SU-DHL-6 (cell line): ENCODE results near the gene CORT.

Experiments used
- H2AFZ ChIP-seq: fragments of 200-600 bp; sonication (generic); 2 replicates; pipeline ENCODE4 v1.6.1; 2014; ENCODE audit warnings: low read depth, mild to moderate bottlenecking, moderate library complexity, mixed read lengths, antibody characterized with exemption, low read length; ENCODE audit not compliant: severe bottlenecking
- H3F3A ChIP-seq: fragments of 200-600 bp; shearing (Covaris generic); 2 replicates; pipeline ENCODE4 v1.6.0; 2016; ENCODE audit warnings: antibody characterized with exemption, mild to moderate bottlenecking; ENCODE audit not compliant: insufficient read depth
- H3K27ac ChIP-seq: fragments of 200-600 bp; sonication (generic); 2 replicates; pipeline ENCODE4 v1.5.1; 2016; ENCODE audit warnings: low read depth, mild to moderate bottlenecking, low read length, moderate library complexity, mixed read lengths
- H3K27me3 ChIP-seq: fragments of 200-600 bp; sonication (generic), shearing (Covaris generic); 2 replicates; pipeline ENCODE4 v1.6.0; 2014; ENCODE audit warnings: mild to moderate bottlenecking, low read length
- H3K36me3 ChIP-seq: fragments of 200-600 bp; sonication (generic); 2 replicates; pipeline ENCODE4 v1.6.1; 2014; ENCODE audit warnings: mild to moderate bottlenecking, low read length, mixed read lengths
- H3K4me2 ChIP-seq: fragments of 300-600, 200-600 bp; shearing (Covaris generic), sonication (generic); 2 replicates; pipeline ENCODE4 v1.6.0; 2014; ENCODE audit warnings: low read length, low read depth, mild to moderate bottlenecking; ENCODE audit not compliant: poor library complexity, severe bottlenecking
- H3K4me3 ChIP-seq: fragments of 200-600 bp; sonication (generic); 2 replicates; pipeline ENCODE4 v1.5.1; 2014; ENCODE audit warnings: antibody characterized with exemption, low read length, mild to moderate bottlenecking, mixed read lengths; ENCODE audit not compliant: insufficient read depth, poor library complexity, severe bottlenecking
- H3K79me2 ChIP-seq: fragments of 200-600 bp; sonication (generic); 2 replicates; pipeline ENCODE4 v1.6.1; 2014; ENCODE audit warnings: mild to moderate bottlenecking, low read length, moderate library complexity; ENCODE audit not compliant: insufficient read depth
- H3K9ac ChIP-seq: fragments of 200-600 bp; sonication (generic); 2 replicates; pipeline ENCODE4 v1.7.0; 2014; ENCODE audit warnings: mild to moderate bottlenecking, low read length
- H3K9me2 ChIP-seq: fragments of 200-600 bp; sonication (generic); replicated peaks from 2 replicates; pipeline ENCODE4 v1.6.1; 2014; ENCODE audit warnings: low read length; ENCODE audit not compliant: insufficient read depth
- H3K9me3 ChIP-seq: fragments of 200-600 bp; sonication (generic); 2 replicates; pipeline ENCODE4 v1.6.1; 2014; ENCODE audit warnings: low read length, mixed read lengths; ENCODE audit not compliant: insufficient read depth
- H4K20me1 ChIP-seq: fragments of 200-600 bp; sonication (generic); 2 replicates; pipeline ENCODE4 v1.6.1; 2014; ENCODE audit warnings: low read depth, mild to moderate bottlenecking, antibody characterized with exemption, low read length, moderate library complexity, mixed read lengths
- CTCF ChIP-seq: fragments of 200-600 bp; sonication (generic); IDR thresholded peaks from one replicate; pipeline ENCODE4 v1.5.1; 2017; ENCODE audit warnings: antibody characterized with exemption, mild to moderate bottlenecking, low read length, moderate library complexity; ENCODE audit not compliant: insufficient read depth, poor library complexity, severe bottlenecking
- EZH2phosphoT487 ChIP-seq: fragments of 200-600 bp; sonication (generic), shearing (Covaris generic); conservative IDR thresholded peaks from 2 replicates; pipeline ENCODE4 v1.6.1; 2018; ENCODE audit warnings: mild to moderate bottlenecking, antibody characterized with exemption, low read length, moderate library complexity, mixed read lengths

CORT gene

GRCh38 chr1:10419351-10419750 is 30.5 kb upstream of the CORT start:
- no peak overlapping the region for H3K27ac ChIP-seq
- no peaks in the 10 kb centered on the region for H4K20me1 ChIP-seq
- no peak overlapping the region for H2AFZ ChIP-seq
- H3K9me2 ChIP-seq: no peaks in the 10 kb centered on the region
- TF ChIP-seq CTCF: no peak
- no peak for TF ChIP-seq EZH2phosphoT487
- H3K79me2 ChIP-seq: no peaks in the 10 kb centered on the region
- H3K9ac ChIP-seq: no peak overlapping the region
- H3F3A ChIP-seq: 0 out of 2 replicates have a peak, but pooled peaks cover 2% of the 10 kb centered on the region
- peaks cover 9% of the 10 kb centered on the region; the same call in 1 of the 2 replicates for H3K36me3 ChIP-seq
- no peak overlapping the region for H3K4me2 ChIP-seq
- H3K4me3 ChIP-seq: no peak overlapping the region
- H3K27me3 ChIP-seq: no peaks in the 10 kb centered on the region
- H3K9me3 ChIP-seq: no peaks in the 10 kb centered on the region

GRCh38 chr1:10421637-10422036 is 28.2 kb upstream of the CORT start:
- H3K4me2 ChIP-seq: no peak overlapping the region
- H3K9me3 ChIP-seq: no peaks in the 10 kb centered on the region
- H3K36me3 ChIP-seq: peaks cover 6% of the 10 kb centered on the region; the same call in 1 of the 2 replicates
- TF ChIP-seq CTCF (no peak), EZH2phosphoT487 (no peak)
- no peaks in the 10 kb centered on the region for H3K79me2 ChIP-seq
- no peaks in the 10 kb centered on the region for H4K20me1 ChIP-seq
- no peaks in the 10 kb centered on the region for H3K27me3 ChIP-seq
- H3F3A ChIP-seq: 0 out of 2 replicates have a peak, but pooled peaks cover 3% of the 10 kb centered on the region
- H3K9me2 ChIP-seq: no peaks in the 10 kb centered on the region
- H3K27ac ChIP-seq: no peak overlapping the region
- no peak overlapping the region for H2AFZ ChIP-seq
- no peak overlapping the region for H3K9ac ChIP-seq
- H3K4me3 ChIP-seq: no peak overlapping the region

- Histone ChIP-seq H3K4me2 (no peak overlapping the region), H3K27ac (no peak overlapping the region), H3K4me3 (no peak overlapping the region), H3K9me2 (no peaks in the 10 kb centered on the region), H2AFZ (no peak overlapping the region), H3K36me3 (no peaks in the 10 kb centered on the region), H3K27me3 (no peaks in the 10 kb centered on the region), H4K20me1 (no peaks in the 10 kb centered on the region), H3K79me2 (no peaks in the 10 kb centered on the region), H3K9ac (no peak overlapping the region), H3F3A (0 out of 2 replicates have a peak, but pooled peaks cover 3% of the 10 kb centered on the region), H3K9me3 (no peaks in the 10 kb centered on the region)
- TF ChIP-seq EZH2phosphoT487 (no peak), CTCF (no peak)
Measured at GRCh38 chr1:10424034-10424433, 25.8 kb upstream of the CORT start.
